Fibroblast of the conjunctiva (primary cell): ENCODE measurements around the gene SYT2.
A peak's percentile ranks its signal among the peaks of the same experiment; 100 is the strongest.
"Not testable (repeated sequence)": the region's sequence is repeated elsewhere in the genome, so short reads cannot be mapped to it uniquely, and the experiment has no call there.

Experiments
- DNase-seq: peaks from one replicate; pipeline ENCODE4 v3.0.0-alpha.2; 2010; ENCODE audit warnings: low read depth

The SYT2 gene

GRCh38 chr1:202545647-202546303 is 164.5 kb downstream of the SYT2 start:
- not testable (repeated sequence) for DNase-seq

GRCh38 chr1:202544766-202545449 is 165.3 kb downstream of the SYT2 start:
- not testable (repeated sequence) for DNase-seq

DNA sequence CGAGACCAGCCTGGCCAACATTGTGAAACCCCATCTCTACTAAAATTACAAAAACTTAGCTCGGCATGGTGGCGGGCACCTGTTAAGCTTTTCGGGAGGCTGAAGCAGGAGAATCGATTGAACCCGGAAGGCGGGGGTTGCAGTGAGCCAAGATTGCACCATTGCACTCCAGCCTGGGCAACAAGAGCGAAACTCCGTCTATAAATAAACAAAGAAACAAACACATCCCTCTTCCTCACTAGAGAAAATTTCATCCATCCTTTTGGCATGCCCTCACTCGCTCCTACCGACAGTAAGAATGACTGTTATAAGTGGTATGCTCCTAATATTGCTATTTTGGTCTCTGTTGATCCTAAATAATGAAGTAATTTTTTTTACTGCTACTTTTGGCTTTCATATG is 166.7 kb downstream of the SYT2 start:
- peak; percentile 30 for DNase-seq

DNA sequence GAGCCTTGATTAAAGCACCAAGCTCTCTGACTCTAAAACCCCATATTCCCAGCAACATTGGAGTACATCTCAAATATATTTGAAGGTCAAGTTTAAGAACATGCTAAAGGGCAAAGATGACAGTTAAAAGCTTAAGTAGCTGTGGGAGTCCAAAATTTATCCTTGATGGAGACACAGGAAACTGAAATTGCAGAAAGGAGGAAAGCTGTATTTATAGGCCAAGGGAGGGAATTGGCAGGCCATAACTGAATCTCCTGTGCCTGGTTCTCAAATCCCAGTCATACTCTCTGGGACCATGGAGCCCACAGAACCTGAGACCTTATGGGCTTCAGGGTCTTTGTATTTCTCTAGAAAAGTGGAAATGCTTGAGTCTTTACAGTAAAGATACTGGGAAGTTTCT is 167.8 kb downstream of the SYT2 start:
- DNase-seq, result not testable (repeated sequence)

GRCh38 chr1:202540858-202541257 is 169.4 kb downstream of the SYT2 start:
- not testable (repeated sequence) for DNase-seq
